ENCODE results near the gene SDK1.

The SDK1 gene

DNA sequence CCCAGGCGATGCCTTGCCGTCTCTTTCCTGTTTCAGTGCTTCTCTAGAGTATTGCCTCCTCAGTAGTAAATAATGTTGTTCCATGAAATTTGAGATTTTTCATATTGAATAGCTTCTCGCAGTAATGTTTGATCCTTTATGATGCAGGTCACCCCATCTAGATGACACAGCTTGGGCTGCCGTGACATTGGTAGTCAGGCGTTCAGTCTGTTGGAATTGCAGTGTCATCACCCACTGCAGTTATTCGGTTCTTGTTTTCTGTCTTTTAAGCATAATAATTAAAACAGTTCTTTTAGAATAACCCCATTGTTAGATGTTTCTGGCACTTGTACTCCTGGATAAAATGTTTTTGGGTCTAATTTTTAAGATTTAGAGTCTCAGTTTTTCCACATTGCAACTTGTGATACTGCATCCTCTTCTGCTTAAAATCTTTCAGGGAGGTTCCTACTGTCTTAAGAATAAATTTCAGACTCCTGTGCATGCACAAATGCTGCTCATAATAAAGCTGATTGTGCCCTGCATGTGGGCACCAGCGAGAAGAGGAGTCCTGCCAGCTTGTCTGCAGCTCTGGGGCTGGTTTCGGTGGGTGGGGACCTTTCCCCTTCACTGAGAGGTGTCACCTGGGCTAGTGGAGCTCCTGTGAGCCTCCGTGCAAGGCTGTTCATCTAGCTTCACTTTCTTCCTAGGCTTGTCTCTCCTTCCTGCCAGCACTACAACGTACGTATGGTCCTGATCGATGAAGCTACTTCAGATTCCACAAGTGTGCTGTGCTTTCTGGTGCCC is 44.8 kb downstream of the SDK1 start:
- no peak for DNase-seq

DNA sequence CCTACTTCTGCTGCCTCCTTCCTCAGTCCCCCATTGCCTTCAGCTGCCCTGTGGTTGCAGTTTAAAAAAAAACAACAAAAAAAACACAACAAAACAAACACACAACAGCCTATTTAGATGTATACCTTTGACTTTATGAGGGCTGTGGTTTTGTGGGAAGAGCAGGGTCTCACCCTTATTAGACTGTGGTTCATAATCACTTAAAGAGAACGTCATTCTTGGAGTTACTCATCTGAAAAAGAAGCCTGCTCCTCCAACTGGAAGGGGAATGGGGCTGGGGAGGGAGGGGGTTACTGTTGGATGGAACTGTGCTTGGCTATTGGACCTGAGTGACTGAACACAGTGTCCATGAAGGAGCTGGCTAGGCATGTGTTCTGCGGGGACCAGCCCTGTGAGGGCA is 48.1 kb downstream of the SDK1 start:
- no peak for DNase-seq

DNA sequence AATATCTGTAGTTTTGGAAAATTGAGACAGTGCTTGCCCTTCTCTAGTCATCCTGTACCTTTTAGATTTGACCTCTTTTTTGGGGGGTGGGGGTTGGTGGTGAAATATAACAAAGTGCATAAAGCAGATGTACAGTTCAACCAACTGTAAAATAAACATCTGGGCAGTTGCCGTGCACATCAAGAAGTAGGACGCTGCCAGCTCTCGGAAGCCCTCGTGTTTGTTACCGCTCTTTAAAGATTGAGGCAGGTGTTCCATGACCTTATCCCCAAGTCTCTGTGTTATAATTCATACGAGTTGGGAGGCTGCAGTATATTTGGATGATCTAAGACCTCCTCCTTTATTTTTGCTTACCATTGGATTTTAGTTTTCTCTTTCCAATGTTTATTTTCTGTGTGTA is 55.1 kb downstream of the SDK1 start:
- no peak for DNase-seq

DNA sequence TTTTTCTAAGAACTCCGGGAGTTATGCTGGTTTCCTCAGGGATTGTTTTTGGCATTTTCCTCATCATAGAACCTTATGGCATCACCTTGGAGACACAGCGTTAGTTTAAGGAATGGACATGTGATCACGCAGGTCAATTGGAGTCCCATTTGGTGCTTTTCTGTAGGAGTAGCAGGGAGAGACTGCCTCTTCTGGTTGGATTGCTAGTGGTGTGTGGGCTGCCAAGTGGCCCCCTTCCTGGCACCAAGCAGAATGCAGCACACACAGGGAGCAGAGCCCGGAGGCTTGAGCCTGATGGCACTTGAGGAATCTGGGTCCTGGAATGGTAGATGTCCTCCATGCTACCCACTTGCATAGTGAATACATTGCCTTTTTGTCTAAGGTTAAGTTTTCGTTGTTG is 57.9 kb downstream of the SDK1 start:
- DNase-seq, result no peak

DNA sequence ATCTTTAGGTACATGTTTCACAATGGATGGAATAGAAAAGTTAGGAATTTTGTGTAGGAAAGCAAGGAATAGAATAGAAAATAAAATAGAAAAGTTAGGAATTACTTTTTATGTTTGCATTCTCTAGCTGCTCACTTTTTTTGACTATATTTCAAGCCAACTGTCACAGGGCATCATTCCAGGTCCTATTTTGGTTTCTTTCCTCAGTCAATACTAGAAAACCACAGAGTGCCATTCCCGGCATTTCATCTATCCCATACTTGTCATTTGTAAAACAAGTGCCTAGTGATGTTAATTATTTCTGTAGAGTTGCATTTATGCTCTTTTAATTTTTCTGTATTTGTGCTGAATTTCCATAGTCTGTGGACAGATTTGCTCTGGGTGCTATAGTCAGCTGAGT is 66.2 kb downstream of the SDK1 start:
- DNase-seq, result no peak

DNA sequence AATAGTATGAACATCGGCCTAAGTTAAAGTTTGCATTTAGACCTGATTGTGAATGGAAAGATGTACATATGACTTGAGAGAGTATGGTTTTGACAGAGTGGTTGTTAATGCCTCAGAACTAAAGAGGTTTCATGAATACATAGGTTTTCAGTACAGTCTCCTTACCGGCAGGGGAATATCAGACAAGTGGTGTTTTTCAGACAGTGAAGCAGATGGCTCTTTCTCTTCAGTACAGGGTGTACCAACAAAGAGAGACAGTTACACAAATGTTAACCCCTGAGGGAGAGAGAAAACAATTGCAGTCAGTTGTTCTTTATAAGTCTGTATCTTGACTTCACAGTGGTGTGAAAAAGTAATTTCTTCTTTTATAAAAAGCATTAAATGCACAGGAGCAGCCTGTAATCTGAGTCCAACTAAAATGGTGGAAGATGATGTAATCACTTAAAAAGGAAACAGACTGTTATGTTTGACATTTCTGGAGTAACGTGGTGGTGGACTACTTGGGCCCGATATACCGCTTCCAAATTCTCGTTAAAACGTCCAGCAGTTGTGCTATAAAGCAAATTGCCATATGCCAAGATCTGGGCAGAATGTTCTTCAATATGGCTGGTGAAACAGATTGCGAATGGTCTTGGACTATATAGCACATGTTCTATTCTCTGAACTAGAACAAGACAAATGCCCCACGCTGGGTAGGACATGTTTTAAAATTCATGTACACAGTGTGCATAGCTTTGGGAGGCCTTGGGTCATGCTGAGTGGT is 69.2 kb downstream of the SDK1 start:
- no peak for DNase-seq

DNA sequence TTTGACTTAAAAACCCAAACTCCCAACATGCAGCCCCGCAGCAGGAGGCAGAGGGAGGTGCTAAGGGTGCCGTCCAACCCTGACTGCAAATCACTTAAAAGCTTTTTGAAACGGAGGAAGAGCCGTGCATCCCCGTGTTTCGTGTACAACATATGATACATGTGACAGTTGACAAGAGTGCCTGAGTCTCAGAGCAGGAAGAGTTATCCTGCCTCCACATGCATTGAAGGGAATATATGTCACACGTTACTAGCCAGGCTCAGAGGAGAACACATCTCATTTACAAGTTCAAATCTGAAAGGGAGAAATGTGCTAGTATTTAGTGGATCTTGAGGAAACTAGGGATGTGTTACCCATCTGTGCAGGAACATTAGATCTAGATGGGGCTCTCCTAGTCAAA is 69.9 kb downstream of the SDK1 start:
- no peak for DNase-seq

DNA sequence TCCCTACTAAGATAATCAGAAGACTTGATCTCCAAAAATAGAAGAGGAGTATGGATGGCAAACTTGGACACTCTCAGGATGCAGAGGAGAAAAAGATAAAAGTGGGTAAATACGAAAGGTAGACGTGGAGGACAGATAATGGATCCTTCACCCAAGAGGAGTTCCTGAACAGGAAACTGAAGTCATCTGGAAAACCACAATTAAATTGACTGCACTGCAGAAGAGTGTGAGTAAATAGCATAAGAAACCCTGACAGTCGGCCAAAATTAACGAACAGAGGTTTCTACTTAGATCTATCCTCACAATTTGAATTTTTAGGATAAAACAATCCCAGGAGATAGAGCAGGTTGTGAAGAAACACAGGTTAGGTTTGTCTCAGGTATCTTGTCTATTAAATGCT is 70.5 kb downstream of the SDK1 start:
- DNase-seq, result no peak

DNA sequence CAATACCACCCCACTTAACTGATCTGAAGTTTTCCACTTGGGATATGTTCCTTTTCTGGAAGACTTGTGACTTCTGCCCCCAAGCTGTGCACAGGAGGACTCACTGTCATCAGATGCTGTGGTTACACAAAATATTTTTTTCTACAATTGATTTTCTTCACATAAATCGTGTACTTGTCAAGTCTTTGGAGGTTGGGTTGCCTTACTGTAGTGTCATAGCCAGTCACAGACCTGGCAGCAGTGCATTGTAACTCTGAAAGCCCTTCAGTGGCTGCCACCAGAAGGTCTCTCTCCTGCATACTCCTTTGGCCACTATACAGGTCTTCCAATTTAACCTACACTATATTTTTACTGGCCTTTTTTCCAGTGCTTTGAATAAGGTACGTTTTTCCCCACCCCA is 73.2 kb downstream of the SDK1 start:
- DNase-seq, result no peak

DNA sequence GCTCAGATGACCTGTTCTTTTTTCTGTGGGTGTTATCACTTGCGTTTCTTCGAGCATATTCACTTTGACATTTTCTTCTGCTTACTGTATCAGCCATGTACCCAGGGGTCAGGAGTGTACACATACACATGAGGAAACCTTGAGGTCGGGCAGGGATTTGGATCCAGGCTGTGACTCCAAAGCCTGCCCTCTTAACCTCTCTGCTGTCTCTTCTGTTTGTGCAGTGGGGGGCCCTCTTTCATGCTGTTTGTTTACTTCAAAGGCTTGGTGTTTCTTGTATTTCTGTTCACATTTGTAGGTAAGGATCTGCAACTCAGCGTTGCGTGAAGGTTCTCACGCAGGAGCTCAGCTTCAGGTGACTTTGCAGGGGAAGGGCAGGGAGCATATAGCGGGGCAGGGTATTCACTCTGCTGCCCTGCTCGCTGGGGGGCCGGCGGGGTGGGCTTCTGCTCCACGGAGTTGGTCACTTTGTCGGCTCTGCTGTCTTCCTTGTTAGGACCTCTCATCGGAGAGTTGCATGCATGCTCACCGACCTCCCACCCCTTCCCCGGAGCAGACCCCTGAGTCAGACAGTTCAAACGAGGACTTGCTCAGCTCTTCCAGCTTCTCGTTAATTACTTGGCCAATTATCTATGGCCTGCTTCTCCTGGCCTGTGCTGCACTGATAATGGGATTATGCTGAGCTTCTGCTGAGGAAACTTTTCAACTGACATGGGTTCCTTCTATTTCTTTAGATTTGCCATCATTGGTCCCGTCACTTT is 77.5 kb downstream of the SDK1 start:
- DNase-seq, result no peak

DNA sequence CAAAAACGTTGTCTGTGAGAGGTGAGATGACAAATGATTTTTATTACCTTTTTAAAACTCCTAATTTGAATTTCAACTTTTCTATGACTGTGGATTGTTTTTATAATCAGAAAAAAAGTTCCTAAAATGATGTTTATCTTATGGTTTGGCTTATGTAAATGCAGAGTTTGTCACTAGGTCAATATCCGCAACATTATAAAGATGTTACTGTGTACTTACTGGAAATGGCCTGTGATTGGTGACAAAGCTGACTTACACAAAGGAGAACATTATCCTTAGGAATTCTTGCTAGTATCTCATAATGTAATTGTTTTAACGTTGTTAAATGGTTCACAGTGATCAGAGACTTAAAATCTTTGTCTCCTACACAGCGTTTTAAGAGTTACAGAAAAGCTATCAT is 79.0 kb downstream of the SDK1 start:
- no peak for DNase-seq

DNA sequence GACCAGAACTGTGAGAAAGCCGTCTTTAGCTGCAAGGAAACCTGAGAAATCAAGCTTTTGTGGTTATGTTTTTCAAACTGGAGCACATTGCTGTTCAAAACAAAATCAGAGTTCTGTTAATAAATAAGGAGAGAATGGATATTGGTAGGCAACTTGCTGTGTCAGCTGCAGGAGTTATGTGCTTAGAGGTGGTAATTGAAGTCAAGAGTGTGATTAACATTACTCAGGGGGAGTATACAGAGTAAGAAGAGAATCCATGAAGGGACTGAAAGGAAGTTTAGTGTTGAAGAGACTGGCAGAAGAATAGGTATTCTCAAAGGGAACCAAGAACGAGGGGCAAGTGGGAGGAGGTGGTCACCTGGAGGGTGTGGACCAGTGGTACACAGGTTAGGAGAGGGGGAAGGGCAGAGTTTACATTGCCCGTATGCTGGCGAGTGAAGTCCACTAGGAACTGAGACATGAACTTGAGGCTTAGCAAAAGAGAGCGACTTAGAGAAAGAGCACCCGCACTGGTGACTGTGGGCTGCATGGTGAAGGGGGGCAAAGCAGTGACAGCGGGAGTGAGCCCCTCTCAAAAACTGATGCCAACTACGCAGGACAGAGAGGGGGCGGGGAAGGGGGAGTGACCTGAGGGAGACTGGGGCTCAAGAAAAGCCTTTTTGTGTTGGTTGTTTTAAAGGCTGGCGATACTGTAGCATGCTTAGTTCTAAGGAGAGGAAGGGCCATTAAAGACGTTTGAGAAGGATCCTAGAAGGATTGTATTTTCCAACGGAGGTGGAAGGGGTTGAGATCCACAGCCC is 80.0 kb downstream of the SDK1 start:
- no peak for DNase-seq

DNA sequence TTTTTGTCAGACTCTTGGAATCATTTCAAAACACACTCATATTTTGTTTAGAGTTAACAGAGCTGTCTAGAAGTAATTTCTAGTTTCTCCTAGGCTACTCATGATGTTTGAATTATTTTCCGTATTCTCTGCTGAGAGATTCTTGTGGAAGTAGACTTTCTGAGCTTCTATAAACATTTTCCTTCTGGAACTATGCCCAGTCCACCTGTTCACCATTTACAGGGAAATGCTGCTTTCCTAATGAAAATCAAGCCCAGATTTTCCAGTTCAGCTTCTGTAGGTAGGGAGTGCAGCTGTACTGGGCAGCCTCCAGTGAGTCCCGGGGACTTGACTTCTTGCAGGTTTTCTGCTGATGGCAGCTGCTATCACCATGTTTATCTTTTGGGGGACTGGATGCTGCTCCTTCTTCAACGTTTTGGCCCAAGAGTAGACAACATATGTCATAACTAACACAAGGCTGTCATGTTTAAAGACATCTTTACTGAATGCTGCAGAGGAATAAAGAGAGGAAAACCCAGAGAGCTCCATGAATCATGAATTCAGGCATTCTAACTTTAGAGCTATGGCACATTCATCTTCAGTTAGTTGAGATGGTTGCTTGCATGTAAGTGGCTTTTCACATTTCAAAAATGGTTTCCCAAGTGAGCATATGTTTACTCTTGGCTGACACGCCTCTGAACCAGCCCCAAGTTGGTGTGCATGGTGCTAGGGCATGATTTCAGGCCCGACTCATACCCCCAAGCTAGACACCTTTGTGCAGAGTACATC is 85.6 kb downstream of the SDK1 start:
- DNase-seq, result no peak

DNA sequence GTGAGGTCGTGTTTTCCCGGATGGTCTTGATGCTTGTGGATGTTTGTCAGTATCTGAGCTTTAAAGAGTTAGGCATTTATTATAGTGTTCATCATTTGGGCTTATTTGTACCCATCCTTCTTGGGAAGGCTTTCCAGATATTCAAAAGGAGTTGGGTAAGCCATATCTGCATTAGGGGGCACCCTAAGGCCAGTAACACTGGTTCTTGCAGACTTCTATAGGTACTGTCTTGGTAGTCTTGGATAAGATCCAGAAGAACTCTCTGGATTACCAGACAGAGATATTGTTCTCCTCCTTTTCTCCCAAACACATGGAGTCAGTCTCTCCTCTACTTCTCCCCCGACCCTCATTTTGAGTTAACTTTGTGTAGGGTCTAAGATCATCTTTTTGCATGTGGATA is 92.8 kb downstream of the SDK1 start:
- no peak for DNase-seq

DNA sequence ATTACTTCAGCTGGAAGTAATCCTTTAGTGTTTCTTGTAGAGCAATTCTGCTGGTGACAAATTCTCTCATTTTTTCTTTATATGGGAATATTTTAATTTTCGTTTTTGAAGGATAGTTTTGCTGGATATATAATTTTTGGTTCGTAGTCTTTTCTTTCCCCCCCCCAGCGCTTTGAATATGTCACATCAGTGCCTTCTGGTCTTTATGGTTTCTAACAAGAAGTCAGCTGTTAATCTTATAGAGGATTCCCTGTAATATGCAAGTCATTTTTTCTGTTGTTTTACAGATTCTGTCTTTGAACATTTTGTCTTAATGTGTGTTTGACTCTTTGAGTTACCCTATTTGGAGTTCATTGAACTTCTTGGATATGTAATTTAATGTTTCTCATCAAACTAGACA is 96.3 kb downstream of the SDK1 start:
- no peak for DNase-seq

DNA sequence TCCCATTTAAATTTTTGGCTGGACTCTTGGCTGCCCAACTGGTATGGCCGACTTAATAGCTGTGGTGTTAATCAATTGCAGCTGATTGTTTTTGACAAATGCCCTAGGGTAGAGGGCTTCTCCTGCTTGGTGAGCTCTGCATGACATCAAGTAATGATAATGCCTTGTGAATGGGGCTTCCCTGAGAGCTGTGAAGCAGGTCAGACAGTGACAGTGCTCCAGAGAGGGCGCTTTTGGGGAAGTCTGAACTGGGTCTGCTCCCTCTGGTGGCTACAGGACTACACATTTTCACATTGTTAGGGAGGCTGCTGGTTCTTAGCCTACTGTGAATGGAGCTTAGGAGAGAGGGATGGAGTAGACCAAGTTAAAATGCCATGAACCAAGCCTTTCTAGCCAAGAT is 98.8 kb downstream of the SDK1 start:
- DNase-seq, result no peak

DNA sequence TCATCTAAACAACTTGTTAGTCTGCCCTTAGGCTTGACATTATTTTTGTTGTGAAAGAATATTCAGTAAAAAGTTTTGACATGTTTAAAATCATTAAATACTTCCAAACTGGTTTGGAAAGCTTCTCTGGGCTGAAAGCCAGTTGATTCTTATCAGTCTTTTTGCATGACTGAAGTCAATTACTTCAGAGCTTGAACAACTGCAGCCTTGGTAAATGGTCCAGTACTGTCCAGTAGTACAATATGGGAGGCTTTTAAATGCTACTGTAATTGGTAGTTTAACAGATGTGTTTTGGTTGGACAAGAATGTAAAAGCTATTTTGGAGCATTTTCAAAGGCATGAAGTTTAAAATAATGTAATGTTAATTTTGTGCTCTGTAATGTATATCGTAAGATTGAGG is 103.4 kb downstream of the SDK1 start:
- no peak for DNase-seq

DNA sequence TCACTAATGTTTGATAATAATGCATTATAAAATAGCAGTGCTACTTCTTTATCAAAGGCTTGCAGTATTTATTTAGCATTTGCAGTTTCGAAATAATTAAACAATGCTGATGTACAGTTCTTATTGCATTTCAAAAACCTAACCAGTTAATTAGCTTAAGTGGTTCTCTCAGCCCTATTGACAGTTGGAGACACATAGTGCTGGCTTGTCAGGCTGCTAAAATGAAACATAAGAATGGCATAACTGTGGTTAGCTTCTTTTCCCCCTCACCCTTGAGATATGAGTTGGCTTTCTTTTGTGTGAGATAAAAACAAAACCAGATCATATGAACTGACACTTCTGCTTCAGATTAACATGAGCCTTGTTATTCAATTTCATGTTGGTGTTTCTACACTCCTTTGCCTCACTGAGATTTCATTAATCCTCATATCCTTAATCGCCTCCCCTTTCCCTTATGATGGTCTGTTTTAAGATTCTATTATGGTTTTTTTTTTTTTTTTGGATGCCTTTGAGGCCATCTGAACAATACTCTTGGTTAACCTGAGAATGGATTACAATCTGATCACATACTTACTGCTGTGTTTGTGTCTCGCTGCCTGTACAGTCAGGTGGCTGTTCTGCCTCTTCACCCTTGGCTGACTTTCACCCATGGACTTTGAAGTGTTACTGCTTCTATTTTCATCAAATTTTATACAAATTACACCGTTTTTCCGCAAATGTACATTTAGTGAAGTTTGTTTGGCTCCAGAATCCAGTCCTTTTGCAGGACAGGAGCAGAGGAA is 108.0 kb downstream of the SDK1 start:
- no peak for DNase-seq

DNA sequence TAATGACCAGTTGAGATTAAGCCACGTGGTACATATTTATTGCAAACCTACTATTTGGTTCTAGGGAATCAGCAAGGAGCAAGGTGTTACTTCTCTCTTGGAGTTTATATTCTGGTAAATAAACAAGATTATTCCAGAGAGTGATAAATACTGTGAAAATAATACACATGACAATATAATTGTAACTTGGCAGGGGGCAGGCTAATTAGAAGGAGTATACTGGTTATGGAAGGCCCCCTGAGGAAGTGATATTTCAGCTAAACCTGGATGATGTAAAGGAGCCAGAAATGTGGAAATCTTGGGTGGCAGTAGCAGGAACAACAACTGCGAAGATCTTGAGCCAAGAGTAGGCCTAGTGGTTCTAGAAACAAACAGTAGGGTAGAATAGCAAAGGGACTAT is 111.8 kb downstream of the SDK1 start:
- DNase-seq, result no peak

DNA sequence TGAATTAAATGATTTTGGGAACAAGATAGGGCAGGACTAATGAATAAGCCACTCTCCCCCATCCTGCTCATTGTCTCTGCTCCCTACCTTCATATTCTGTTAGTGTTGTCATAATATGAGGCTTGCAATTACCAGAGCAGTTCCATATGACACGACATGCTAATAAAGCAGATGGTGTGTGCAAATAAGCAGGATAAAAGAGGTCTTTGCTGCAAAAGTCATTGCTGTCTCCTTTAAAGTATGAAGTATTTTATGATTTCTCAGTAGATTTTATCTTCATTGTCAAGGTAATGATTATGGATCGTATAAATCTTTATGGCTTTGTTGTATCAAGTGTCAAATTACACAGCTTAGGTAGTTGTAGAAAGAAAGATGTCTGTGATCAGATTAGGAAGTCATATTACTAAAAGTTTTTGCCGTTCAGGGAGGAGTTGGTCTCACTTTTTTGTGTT is 114.8 kb downstream of the SDK1 start:
- no peak for DNase-seq

DNA sequence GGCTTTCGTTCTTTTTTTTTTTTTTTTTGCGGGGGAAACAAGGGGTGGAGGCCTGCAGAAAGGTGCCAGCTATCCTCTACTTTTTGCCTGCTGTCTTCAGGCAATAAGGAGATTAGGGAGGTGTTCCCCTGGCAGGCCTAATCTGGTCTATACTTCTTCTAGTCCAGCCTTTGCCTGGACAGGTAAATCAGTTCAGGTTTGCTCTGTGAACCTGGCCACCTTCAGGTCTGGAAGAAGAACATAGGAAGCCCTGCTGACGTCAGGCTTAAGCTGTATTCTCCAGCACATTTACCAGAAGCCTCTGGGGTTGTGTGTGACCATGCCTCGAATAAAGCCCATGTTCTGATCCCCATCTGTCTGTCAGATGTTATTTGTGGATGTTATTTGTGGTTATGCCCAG is 115.4 kb downstream of the SDK1 start:
- DNase-seq, result no peak

All from NCI-H2107 (cell line).